HEK293 (cell line): Measurements from ENCODE around the gene ISYNA1.

Source experiments
- EGR2 ChIP-seq: fragments of 450-650 bp; formaldehyde crosslinking; IDR thresholded peaks from 2 replicates; pipeline ENCODE4 v1.5.1; 2016; ENCODE audit warnings: low read depth, missing biosample characterization, missing genetic modification characterization
- GLI4 ChIP-seq: fragments of 450-650 bp; formaldehyde crosslinking; IDR thresholded peaks from 2 replicates; pipeline ENCODE4 v1.5.1; 2016; ENCODE audit warnings: missing biosample characterization, missing genetic modification characterization
- KLF1 ChIP-seq: fragments of 450-650 bp; formaldehyde crosslinking; IDR thresholded peaks from 2 replicates; pipeline ENCODE4 v1.5.1; 2016; ENCODE audit warnings: missing biosample characterization, missing genetic modification characterization
- REST ChIP-seq: fragments of 450-650 bp; formaldehyde crosslinking; IDR thresholded peaks from 2 replicates; pipeline ENCODE4 v1.5.1; 2016; ENCODE audit warnings: missing biosample characterization, missing genetic modification characterization
- SP3 ChIP-seq: fragments of 450-650 bp; formaldehyde crosslinking; IDR thresholded peaks from 2 replicates; pipeline ENCODE4 v1.5.1; 2016; ENCODE audit warnings: missing biosample characterization, missing genetic modification characterization
- ZBTB10 ChIP-seq: fragments of 450-650 bp; formaldehyde crosslinking; IDR thresholded peaks from 2 replicates; pipeline ENCODE4 v1.5.1; 2016; ENCODE audit warnings: missing biosample characterization, missing genetic modification characterization
- ZBTB17 ChIP-seq: fragments of 450-650 bp; formaldehyde crosslinking; IDR thresholded peaks from 2 replicates; pipeline ENCODE4 v1.5.1; 2016; ENCODE audit warnings: missing biosample characterization, missing genetic modification characterization
- ZBTB49 ChIP-seq: fragments of 450-650 bp; formaldehyde crosslinking; IDR thresholded peaks from 2 replicates; pipeline ENCODE4 v1.5.1; 2016; ENCODE audit warnings: missing biosample characterization, missing genetic modification characterization, low read depth
- ZFHX2 ChIP-seq: fragments of 450-650 bp; formaldehyde crosslinking; conservative IDR thresholded peaks from 2 replicates; pipeline ENCODE4 v1.5.1; 2016; ENCODE audit warnings: missing biosample characterization, missing genetic modification characterization
- ZNF274 ChIP-seq, 2 experiments: fragments of 200-500 bp in 1 of 2; fragments of 450-650 bp in 1 of 2; sonication (Bioruptor generic) in 1 of 2; formaldehyde crosslinking in 1 of 2; IDR thresholded peaks; 2 replicates each; pipeline versions ENCODE4 v1.5.1 to v1.6.1; 2014 to 2016; ENCODE audit warnings: borderline replicate concordance in 1 of 2, inconsistent platforms in 1 of 2, low read length in 1 of 2, missing biosample characterization in 1 of 2, missing genetic modification characterization in 1 of 2
- ZNF350 ChIP-seq: fragments of 450-650 bp; formaldehyde crosslinking; IDR thresholded peaks from 2 replicates; pipeline ENCODE4 v1.5.0; 2017; ENCODE audit warnings: missing biosample characterization, mild to moderate bottlenecking, missing genetic modification characterization
- ZNF398 ChIP-seq: fragments of 450-650 bp; formaldehyde crosslinking; IDR thresholded peaks from 2 replicates; pipeline ENCODE4 v1.5.1; 2017; ENCODE audit warnings: missing biosample characterization, missing genetic modification characterization
- ZNF473 ChIP-seq: fragments of 450-650 bp; formaldehyde crosslinking; IDR thresholded peaks from 2 replicates; pipeline ENCODE4 v1.5.1; 2017; ENCODE audit warnings: missing biosample characterization, missing genetic modification characterization
- ZNF521 ChIP-seq: fragments of 450-650 bp; formaldehyde crosslinking; IDR thresholded peaks from 2 replicates; pipeline ENCODE4 v1.5.1; 2017; ENCODE audit warnings: missing biosample characterization, mild to moderate bottlenecking, missing genetic modification characterization
- ZNF610 ChIP-seq: fragments of 450-650 bp; formaldehyde crosslinking; IDR thresholded peaks from 2 replicates; pipeline ENCODE4 v1.5.1; 2016; ENCODE audit warnings: missing biosample characterization, missing genetic modification characterization, borderline replicate concordance
- ZNF660 ChIP-seq: fragments of 450-650 bp; IDR thresholded peaks from 2 replicates; pipeline ENCODE4 v1.5.1; 2018; ENCODE audit warnings: missing biosample characterization, mild to moderate bottlenecking, missing genetic modification characterization
- ZNF664 ChIP-seq: fragments of 450-650 bp; formaldehyde crosslinking; IDR thresholded peaks from 2 replicates; pipeline ENCODE4 v1.5.1; 2016; ENCODE audit warnings: missing biosample characterization, missing genetic modification characterization
- ZSCAN30 ChIP-seq: fragments of 450-650 bp; IDR thresholded peaks from 2 replicates; pipeline ENCODE4 v1.5.1; 2018; ENCODE audit warnings: missing biosample characterization, mild to moderate bottlenecking, missing genetic modification characterization, moderate library complexity
- TF ChIP-seq, protein P1 (sequence below): fragments of 450-650 bp; formaldehyde crosslinking; IDR thresholded peaks from 2 replicates; pipeline ENCODE4 v1.5.1; 2016; ENCODE audit warnings: missing biosample characterization, missing genetic modification characterization
- TF ChIP-seq, protein P2 (sequence below): fragments of 450-650 bp; formaldehyde crosslinking; IDR thresholded peaks from 2 replicates; pipeline ENCODE4 v1.5.1; 2016; ENCODE audit warnings: missing biosample characterization, missing genetic modification characterization
- TF ChIP-seq, protein P3 (sequence below): fragments of 450-650 bp; formaldehyde crosslinking; IDR thresholded peaks from 2 replicates; pipeline ENCODE4 v1.5.1; 2016; ENCODE audit warnings: missing biosample characterization, missing genetic modification characterization

Gene ISYNA1

DNA sequence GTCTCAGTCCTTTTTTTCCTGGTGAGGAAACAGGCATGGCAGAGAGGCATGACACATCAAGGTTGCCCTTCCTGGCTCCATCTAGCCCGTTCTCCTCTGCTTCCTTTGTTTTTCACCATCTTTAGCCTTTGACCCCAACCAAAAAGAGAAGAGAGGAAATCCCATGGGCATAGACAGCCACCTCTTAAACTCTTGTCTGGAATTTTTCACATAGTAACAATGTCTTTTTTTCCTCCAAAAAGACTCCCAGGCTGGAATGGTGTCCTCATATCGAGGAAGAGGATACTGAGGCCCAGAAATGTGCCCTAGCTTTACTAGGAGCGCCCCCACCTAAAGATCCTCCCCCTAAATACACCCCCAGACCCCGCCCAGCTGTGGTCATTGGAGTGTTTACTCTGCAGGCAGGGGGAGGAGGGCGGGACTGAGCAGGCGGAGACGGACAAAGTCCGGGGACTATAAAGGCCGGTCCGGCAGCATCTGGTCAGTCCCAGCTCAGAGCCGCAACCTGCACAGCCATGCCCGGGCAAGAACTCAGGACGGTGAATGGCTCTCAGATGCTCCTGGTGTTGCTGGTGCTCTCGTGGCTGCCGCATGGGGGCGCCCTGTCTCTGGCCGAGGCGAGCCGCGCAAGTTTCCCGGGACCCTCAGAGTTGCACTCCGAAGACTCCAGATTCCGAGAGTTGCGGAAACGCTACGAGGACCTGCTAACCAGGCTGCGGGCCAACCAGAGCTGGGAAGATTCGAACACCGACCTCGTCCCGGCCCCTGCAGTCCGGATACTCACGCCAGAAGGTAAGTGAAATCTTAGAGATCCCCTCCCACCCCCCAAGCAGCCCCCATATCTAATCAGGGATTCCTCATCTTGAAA, 52.0 kb downstream of the ISYNA1 start, which contains the start of gene GDF15 (continued):
- TF ChIP-seq ZBTB49 (tag by site-specific recombination) (no peak), ZFHX2 (tag by site-specific recombination) (peak; percentile 81), ZNF660 (tag by site-specific recombination) (peak; percentile 17; the same call in 1 of the 2 replicates), SP3 (tag by site-specific recombination) (peak; percentile 79), ZNF350 (tag by site-specific recombination) (no peak), ZNF664 (tag by site-specific recombination) (no peak), ZNF610 (tag by site-specific recombination) (no peak), ZNF473 (tag by site-specific recombination) (no peak), ZBTB17 (tag by site-specific recombination) (peak; percentile 61), ZNF274 (IDR thresholded peaks at IDR 0.05; ENCODE audit: low read length) (no peak), ZNF274 (tag by site-specific recombination; IDR thresholded peaks at IDR 0.05; ENCODE audit: borderline replicate concordance) (no peak), EGR2 (tag by site-specific recombination) (peak; percentile 75), ZNF398 (peak; percentile 56), ZSCAN30 (tag by site-specific recombination) (0 out of 2 replicates have a peak, but pooled peaks have one; percentile 34), GLI4 (tag by site-specific recombination) (no peak), ZBTB10 (tag by site-specific recombination) (peak; percentile 7; the same call in 1 of the 2 replicates), KLF1 (tag by site-specific recombination) (peak; percentile 94), ZNF521 (no peak), REST (tag by site-specific recombination) (no peak)
- TF ChIP-seq, protein P1, sequence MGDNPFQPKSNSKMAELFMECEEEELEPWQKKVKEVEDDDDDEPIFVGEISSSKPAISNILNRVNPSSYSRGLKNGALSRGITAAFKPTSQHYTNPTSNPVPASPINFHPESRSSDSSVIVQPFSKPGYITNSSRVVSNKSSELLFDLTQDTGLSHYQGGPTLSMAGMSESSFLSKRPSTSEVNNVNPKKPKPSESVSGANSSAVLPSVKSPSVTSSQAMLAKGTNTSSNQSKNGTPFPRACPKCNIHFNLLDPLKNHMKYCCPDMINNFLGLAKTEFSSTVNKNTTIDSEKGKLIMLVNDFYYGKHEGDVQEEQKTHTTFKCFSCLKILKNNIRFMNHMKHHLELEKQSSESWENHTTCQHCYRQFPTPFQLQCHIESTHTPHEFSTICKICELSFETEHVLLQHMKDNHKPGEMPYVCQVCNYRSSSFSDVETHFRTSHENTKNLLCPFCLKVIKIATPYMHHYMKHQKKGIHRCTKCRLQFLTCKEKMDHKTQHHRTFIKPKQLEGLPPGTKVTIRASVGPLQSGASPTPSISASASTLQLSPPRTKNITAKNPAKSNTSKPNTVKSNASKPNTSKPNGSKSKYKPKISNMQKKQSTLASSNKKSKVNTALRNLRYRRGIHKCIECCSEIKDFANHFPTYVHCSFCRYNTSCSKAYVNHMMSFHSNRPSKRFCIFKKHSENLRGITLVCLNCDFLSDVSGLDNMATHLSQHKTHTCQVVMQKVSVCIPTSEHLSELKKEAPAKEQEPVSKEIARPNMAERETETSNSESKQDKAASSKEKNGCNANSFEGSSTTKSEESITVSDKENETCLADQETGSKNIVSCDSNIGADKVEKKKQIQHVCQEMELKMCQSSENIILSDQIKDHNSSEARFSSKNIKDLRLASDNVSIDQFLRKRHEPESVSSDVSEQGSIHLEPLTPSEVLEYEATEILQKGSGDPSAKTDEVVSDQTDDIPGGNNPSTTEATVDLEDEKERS (tag by site-specific recombination), result no peak
- TF ChIP-seq, protein P2, sequence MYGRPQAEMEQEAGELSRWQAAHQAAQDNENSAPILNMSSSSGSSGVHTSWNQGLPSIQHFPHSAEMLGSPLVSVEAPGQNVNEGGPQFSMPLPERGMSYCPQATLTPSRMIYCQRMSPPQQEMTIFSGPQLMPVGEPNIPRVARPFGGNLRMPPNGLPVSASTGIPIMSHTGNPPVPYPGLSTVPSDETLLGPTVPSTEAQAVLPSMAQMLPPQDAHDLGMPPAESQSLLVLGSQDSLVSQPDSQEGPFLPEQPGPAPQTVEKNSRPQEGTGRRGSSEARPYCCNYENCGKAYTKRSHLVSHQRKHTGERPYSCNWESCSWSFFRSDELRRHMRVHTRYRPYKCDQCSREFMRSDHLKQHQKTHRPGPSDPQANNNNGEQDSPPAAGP (tag by site-specific recombination), result no peak; the same call in 1 of the 2 replicates
- TF ChIP-seq, protein P3, sequence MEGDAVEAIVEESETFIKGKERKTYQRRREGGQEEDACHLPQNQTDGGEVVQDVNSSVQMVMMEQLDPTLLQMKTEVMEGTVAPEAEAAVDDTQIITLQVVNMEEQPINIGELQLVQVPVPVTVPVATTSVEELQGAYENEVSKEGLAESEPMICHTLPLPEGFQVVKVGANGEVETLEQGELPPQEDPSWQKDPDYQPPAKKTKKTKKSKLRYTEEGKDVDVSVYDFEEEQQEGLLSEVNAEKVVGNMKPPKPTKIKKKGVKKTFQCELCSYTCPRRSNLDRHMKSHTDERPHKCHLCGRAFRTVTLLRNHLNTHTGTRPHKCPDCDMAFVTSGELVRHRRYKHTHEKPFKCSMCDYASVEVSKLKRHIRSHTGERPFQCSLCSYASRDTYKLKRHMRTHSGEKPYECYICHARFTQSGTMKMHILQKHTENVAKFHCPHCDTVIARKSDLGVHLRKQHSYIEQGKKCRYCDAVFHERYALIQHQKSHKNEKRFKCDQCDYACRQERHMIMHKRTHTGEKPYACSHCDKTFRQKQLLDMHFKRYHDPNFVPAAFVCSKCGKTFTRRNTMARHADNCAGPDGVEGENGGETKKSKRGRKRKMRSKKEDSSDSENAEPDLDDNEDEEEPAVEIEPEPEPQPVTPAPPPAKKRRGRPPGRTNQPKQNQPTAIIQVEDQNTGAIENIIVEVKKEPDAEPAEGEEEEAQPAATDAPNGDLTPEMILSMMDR, result peak; percentile 78
